ENCODE measurements around the gene LRRC8E. TPM values are rescaled to one million over a fixed set of nuclear protein-coding genes. Genes with fewer than 3 reads are reported as not detected.

LRRC8E gene
- total and polyA plus RNA-seq, 2 of the 8 experiments (the other 6 are each of a cell fraction or from before 2014, with no cell fraction given) = 2.7 to 2.9 TPM

- Histone ChIP-seq H2BK20ac (ENCODE audit: low read length) (no peak overlapping the region), H3K4me1 (replicated peaks in 1 of 4; ENCODE audit: control insufficient read depth in 3 of 4, insufficient read depth in 4 of 4, low read length in 3 of 4) (peaks cover 0 to 7% (median 3%) of the 10 kb centered on the region in 4 experiments; a peak in 5 of 7 replicates), H2BK120ac (replicated peaks; ENCODE audit: low read depth, low read length) (no peak overlapping the region), H3K56ac (replicated peaks; ENCODE audit: insufficient read length, low read depth, low read length) (no peak overlapping the region), H3K9ac (replicated peaks in 1 of 4; ENCODE audit: extremely low read depth in 1 of 4, low read depth in 3 of 4, low read length in 3 of 4) (no peak overlapping the region), H3K18ac (ENCODE audit: extremely low read depth, low read length) (no peak overlapping the region), H2BK12ac (ENCODE audit: low read depth, low read length) (no peak overlapping the region), H2BK15ac (ENCODE audit: low read length) (no peak overlapping the region), H3K14ac (ENCODE audit: insufficient read length) (no peak overlapping the region), H3K27ac (ENCODE audit: low read depth, low read length) (no peak overlapping the region), H4K8ac (ENCODE audit: extremely low read depth, insufficient read depth, low read length) (no peak overlapping the region), H2AK5ac (ENCODE audit: low read depth, low read length) (no peak overlapping the region), H3K4ac (replicated peaks; ENCODE audit: insufficient read length, low read depth, low read length) (no peak overlapping the region), H2AFZ (ENCODE audit: low read length) (no peak overlapping the region), H3K4me3 (ENCODE audit: extremely low read depth in 1 of 4, insufficient read depth in 2 of 4, low read depth in 3 of 4, low read length in 4 of 4) (no peak overlapping the region), H4K20me1 (replicated peaks in 1 of 2; ENCODE audit: control insufficient read depth in 1 of 2, insufficient read depth in 2 of 2, low read length in 2 of 2) (peaks cover 0 to 5% of the 10 kb centered on the region in 2 experiments), H3K23me2 (ENCODE audit: low read depth, low read length) (0 out of 2 replicates have a peak, but pooled peaks cover 2% of the 10 kb centered on the region), H3K79me2 (ENCODE audit: control insufficient read depth in 1 of 2, insufficient read depth in 2 of 2, low read length in 2 of 2) (no peaks in the 10 kb centered on the region), H3K23ac (ENCODE audit: insufficient read length) (no peak overlapping the region), H3K27me3 (replicated peaks in 1 of 4; ENCODE audit: control insufficient read depth in 3 of 4, extremely low read depth in 1 of 4, insufficient read depth in 3 of 4, low read length in 3 of 4) (peaks cover 0 to 2% (median 0%) of the 10 kb centered on the region in 4 experiments; a peak in 1 of 7 replicates), H3K36me3 (ENCODE audit: control insufficient read depth in 2 of 4, insufficient read depth in 4 of 4, low read length in 3 of 4) (no peaks in the 10 kb centered on the region), H3K4me2 (ENCODE audit: insufficient read depth in 1 of 2, low read depth in 2 of 2, low read length in 2 of 2) (no peak overlapping the region), H3K79me1 (ENCODE audit: low read depth, low read length) (no peaks in the 10 kb centered on the region), H3K9me3 (ENCODE audit: insufficient read depth in 2 of 2, low read depth in 1 of 2, low read length in 1 of 2) (no peaks in the 10 kb centered on the region), H2BK5ac (ENCODE audit: low read depth, low read length) (no peak overlapping the region), H4K91ac (replicated peaks; ENCODE audit: insufficient read length, low read length) (no peak overlapping the region), H4K5ac (ENCODE audit: insufficient read length, low read depth, low read length) (no peak overlapping the region)
- FAIRE-seq = no peak
- ChIA-PET POLR2A (ENCODE audit: partially characterized antibody) (interaction anchor here (0.6 to 1.0 kb wide), 2 partner anchors 10 to 265 kb away, joined by 3 read pairs; no protein-coding TSS in a partner anchor), CTCF (ENCODE audit: partially characterized antibody) (interaction anchor here (0.9 to 6.1 kb wide), 3 partner anchors 8 to 17 kb away, joined by 3 to 37 read pairs (median 9); no protein-coding TSS in a partner anchor)
- no peak for DNase-seq (ENCODE audit: low read depth in 1 of 2, low spot score in 2 of 2)
- 94% methylated on average over 28 of the region's 34 CpGs; no CpG with 5 or more reads in 1 of the 2 experiments for WGBS, 2 experiments (ENCODE audit: extremely low coverage in 1 of 2, insufficient coverage in 1 of 2, insufficient read length in 1 of 2, insufficient replicate concordance in 2 of 2, low coverage in 1 of 2, low lambda C conversion rate in 2 of 2, missing lambda C conversion rate in 1 of 2)
- no peak for TF ChIP-seq BACH1 (IDR thresholded peaks at IDR 0.05; ENCODE audit: low read length)
- TF ChIP-seq PHF8 (conservative IDR thresholded peaks at IDR 0.05; ENCODE audit: low read depth, low read length) = no peak
- TF ChIP-seq CHD2 (IDR thresholded peaks at IDR 0.05; ENCODE audit: low read length) = no peak
- TF ChIP-seq YY1 (IDR thresholded peaks at IDR 0.05; ENCODE audit: low read depth, low read length) = no peak
- no peak for TF ChIP-seq TBP (IDR thresholded peaks at IDR 0.05; ENCODE audit: low read depth, low read length)
- TF ChIP-seq ASH2L (IDR thresholded peaks at IDR 0.05; ENCODE audit: low read length) = no peak
- TF ChIP-seq RXRA (IDR thresholded peaks at IDR 0.05; ENCODE audit: insufficient read depth, low read depth, low read length) = no peak
- TF ChIP-seq SP1 (IDR thresholded peaks at IDR 0.05; ENCODE audit: low read depth, low read length) = no peak
- TF ChIP-seq HDAC2 (IDR thresholded peaks at IDR 0.05; ENCODE audit: borderline replicate concordance in 1 of 2, low read depth in 2 of 2, low read length in 2 of 2) = no peak
- no peak for TF ChIP-seq HDAC6 (IDR thresholded peaks at IDR 0.05; ENCODE audit: low read depth, low read length)
- TF ChIP-seq TAF1 (IDR thresholded peaks at IDR 0.05; ENCODE audit: low read depth, low read length) = no peak
- TF ChIP-seq POLR2A (IDR thresholded peaks at IDR 0.05; ENCODE audit: control extremely low read depth in 1 of 2, low read depth in 2 of 2, low read length in 2 of 2) = no peak
- TF ChIP-seq KDM4A (IDR thresholded peaks at IDR 0.05; ENCODE audit: low read depth, low read length, severe bottlenecking) = no peak
- no peak for TF ChIP-seq CREB1 (IDR thresholded peaks at IDR 0.05)
- no peak for TF ChIP-seq BCL11A (IDR thresholded peaks at IDR 0.05; ENCODE audit: low read depth in 2 of 2, low read length in 2 of 2)
Observed at GRCh38 chr19:7848779-7849457, 39.4 kb upstream of the LRRC8E start.

Measured in H1 (cell line).